SK-N-SH (cell line): ENCODE data around the gene SNRNP25. TPM values are rescaled to one million over a fixed set of nuclear protein-coding genes. Genes with fewer than 3 reads are reported as not detected.

Source experiments
- CTCF ChIA-PET: fragments of 300-600, 350-600 bp; formaldehyde crosslinking; extraction: SDS; loops from one replicate; lab custom pipeline; 2021; lab: Yijun Ruan, JAX
- POLR2A ChIA-PET: fragments of 350-600 bp; sonication (Branson Sonifier 250); formaldehyde crosslinking; extraction: SDS; loops from one replicate; lab custom pipeline; 2020; ENCODE audit warnings: antibody characterized with exemption, inconsistent platforms; lab: Yijun Ruan, JAX
- DNase-seq: peaks from one replicate; pipeline ENCODE4 v3.0.0; 2012
- H2AFZ ChIP-seq: fragments of 200-600 bp; sonication (generic); 2 replicates; pipeline ENCODE4 v1.8.1; 2016; ENCODE audit warnings: antibody characterized with exemption, mild to moderate bottlenecking, low read depth
- H3F3A ChIP-seq: fragments of 200-600 bp; sonication (generic); replicated peaks from 2 replicates; pipeline ENCODE3; 2016; ENCODE audit warnings: antibody characterized with exemption, mild to moderate bottlenecking; ENCODE audit not compliant: insufficient read depth
- H3K27ac ChIP-seq, 2 experiments: fragments of 200-500 bp in 1 of 2; fragments of 200-600 bp in 1 of 2; sonication (Bioruptor generic) in 1 of 2; sonication (generic), shearing (Covaris generic) in 1 of 2; 2 replicates each; pipeline versions ENCODE4 v1.5.1 to v1.6.1; 2014 to 2016; ENCODE audit warnings: low read depth in 2 of 2, inconsistent platforms in 1 of 2, low read length in 1 of 2, mild to moderate bottlenecking in 1 of 2, mixed read lengths in 1 of 2
- H3K27me3 ChIP-seq: fragments of 200-600 bp; sonication (generic), shearing (Covaris generic); 2 replicates; pipeline ENCODE4 v1.6.1; 2016; ENCODE audit warnings: mixed run types; ENCODE audit not compliant: insufficient read depth
- H3K36me3 ChIP-seq, 2 experiments: fragments of 200-500 bp in 1 of 2; fragments of 200-600 bp in 1 of 2; sonication (Bioruptor generic) in 1 of 2; sonication (generic) in 1 of 2; replicated peaks in 1 of 2; 2 replicates each; pipeline versions ENCODE3 to v1.5.1; 2014 to 2016; ENCODE audit warnings: low read length in 1 of 2, mild to moderate bottlenecking in 1 of 2; ENCODE audit not compliant: insufficient read depth in 2 of 2, control insufficient read depth in 1 of 2
- H3K4me1 ChIP-seq, 2 experiments: fragments of 200-500 bp in 1 of 2; fragments of 200-600 bp in 1 of 2; sonication (Bioruptor generic) in 1 of 2; sonication (generic), shearing (Covaris generic) in 1 of 2; 2 replicates each; pipeline versions ENCODE4 v1.5.1 to v1.6.1; 2014 to 2016; ENCODE audit warnings: low read depth in 1 of 2, low read length in 1 of 2, mixed run types in 1 of 2; ENCODE audit not compliant: insufficient read depth in 2 of 2, control insufficient read depth in 1 of 2
- H3K4me2 ChIP-seq: fragments of 200-600 bp; sonication (generic), shearing (Covaris generic); 2 replicates; pipeline ENCODE4 v1.6.1; 2017; ENCODE audit warnings: mixed run types
- H3K4me3 ChIP-seq, 2 experiments: fragments of 200-500 bp in 1 of 2; fragments of 200-600 bp in 1 of 2; sonication (Bioruptor generic) in 1 of 2; sonication (generic), shearing (Covaris generic) in 1 of 2; 2 replicates each; pipeline versions ENCODE4 v1.5.1 to v1.8.1; 2014 to 2016; ENCODE audit warnings: low read depth in 2 of 2, inconsistent platforms in 1 of 2, low read length in 1 of 2, mild to moderate bottlenecking in 1 of 2, mixed read lengths in 1 of 2, moderate library complexity in 1 of 2
- H3K79me2 ChIP-seq: fragments of 200-600 bp; sonication (generic); 2 replicates; pipeline ENCODE4 v1.8.1; 2017; ENCODE audit warnings: mild to moderate bottlenecking; ENCODE audit not compliant: insufficient read depth
- H3K9ac ChIP-seq: fragments of 200-600 bp; sonication (generic); 2 replicates; pipeline ENCODE4 v1.6.1; 2017; ENCODE audit warnings: mixed run types
- H3K9me2 ChIP-seq: fragments of 200-600 bp; sonication (generic); 2 replicates; pipeline ENCODE4 v1.6.1; 2017; ENCODE audit warnings: mixed run types
- H3K9me3 ChIP-seq: fragments of 200-600 bp; sonication (generic); 2 replicates; pipeline ENCODE4 v1.6.1; 2017; ENCODE audit warnings: mixed run types, mild to moderate bottlenecking, moderate library complexity
- H4K20me1 ChIP-seq: fragments of 200-600 bp; sonication (generic); 2 replicates; pipeline ENCODE4 v1.6.1; 2017; ENCODE audit warnings: mild to moderate bottlenecking, mixed run types; ENCODE audit not compliant: insufficient read depth
- CTCF ChIP-seq: fragments of 200-600 bp; sonication (generic); IDR thresholded peaks from 2 replicates; pipeline ENCODE4 v1.6.1; 2017; ENCODE audit warnings: antibody characterized with exemption, mild to moderate bottlenecking, moderate library complexity
- GATA2 ChIP-seq: sonication (generic); formaldehyde crosslinking; IDR thresholded peaks from 2 replicates; pipeline ENCODE4 v1.5.0; 2020; ENCODE audit warnings: mild to moderate bottlenecking, missing genetic modification reagents
- MEF2A ChIP-seq: IDR thresholded peaks from 2 replicates; pipeline ENCODE4 v1.4.0; 2012; ENCODE audit warnings: low read depth, borderline replicate concordance
- MXI1 ChIP-seq: IDR thresholded peaks from 2 replicates; pipeline ENCODE4 v1.6.1; 2012; ENCODE audit warnings: mild to moderate bottlenecking, low read depth, low read length, improper control_type of control experiment
- NRF1 ChIP-seq: IDR thresholded peaks from 2 replicates; pipeline ENCODE4 v1.6.1; 2012; ENCODE audit warnings: low read depth, mild to moderate bottlenecking, low read length
- RCOR1 ChIP-seq: fragments of 150-350 bp; IDR thresholded peaks from 2 replicates; pipeline ENCODE4 v1.6.1; 2017; ENCODE audit warnings: antibody characterized with exemption, low read length
- RFX5 ChIP-seq: IDR thresholded peaks from 2 replicates; pipeline ENCODE4 v1.6.1; 2012; ENCODE audit warnings: mild to moderate bottlenecking, improper control_type of control experiment, low read length
- RXRA ChIP-seq: IDR thresholded peaks from 2 replicates; pipeline ENCODE4 v1.4.0; 2012; ENCODE audit warnings: low read depth, mild to moderate bottlenecking, borderline replicate concordance
- TAF1 ChIP-seq: IDR thresholded peaks from 2 replicates; pipeline ENCODE4 v1.6.1; 2012; ENCODE audit warnings: low read depth, mild to moderate bottlenecking, low read length, moderate library complexity, borderline replicate concordance
- TCF12 ChIP-seq: IDR thresholded peaks from 2 replicates; pipeline ENCODE4 v1.4.0; 2012
- USF2 ChIP-seq: fragments of 150-350 bp; IDR thresholded peaks from 2 replicates; pipeline ENCODE4 v1.6.1; 2017; ENCODE audit warnings: antibody characterized with exemption, low read length, low read depth, borderline replicate concordance
- YY1 ChIP-seq: IDR thresholded peaks from 2 replicates; pipeline ENCODE4 v1.4.0; 2012; ENCODE audit warnings: low read depth, mild to moderate bottlenecking
- WGBS: methylation state at CpG from one replicate; pipeline ENCODE4 v1.1.6; 2017; ENCODE audit warnings: low lambda C conversion rate; 5-methylcytosine and 5-hydroxymethylcytosine counted together
- polyA plus RNA-seq, 3 experiments: library from polyadenylated mRNA; depleted of rRNA; stranded (reverse); fragments of >200 nt; gene quantifications; 2 replicates each; pipeline ENCODE4 v1.2.3, GENCODE V29; 2012
- TF ChIP-seq, protein P1 (sequence below): IDR thresholded peaks from 2 replicates; pipeline ENCODE4 v1.4.0; 2012; ENCODE audit warnings: low read depth
- TF ChIP-seq, protein P2 (sequence below): IDR thresholded peaks from 2 replicates; pipeline ENCODE4 v1.6.1; 2012; ENCODE audit warnings: mild to moderate bottlenecking, low read depth, low read length, moderate library complexity

Gene SNRNP25
- polyA plus RNA-seq, 1 of the 3 experiments (the other 2 are of a cell fraction): 73.4 TPM

DNA sequence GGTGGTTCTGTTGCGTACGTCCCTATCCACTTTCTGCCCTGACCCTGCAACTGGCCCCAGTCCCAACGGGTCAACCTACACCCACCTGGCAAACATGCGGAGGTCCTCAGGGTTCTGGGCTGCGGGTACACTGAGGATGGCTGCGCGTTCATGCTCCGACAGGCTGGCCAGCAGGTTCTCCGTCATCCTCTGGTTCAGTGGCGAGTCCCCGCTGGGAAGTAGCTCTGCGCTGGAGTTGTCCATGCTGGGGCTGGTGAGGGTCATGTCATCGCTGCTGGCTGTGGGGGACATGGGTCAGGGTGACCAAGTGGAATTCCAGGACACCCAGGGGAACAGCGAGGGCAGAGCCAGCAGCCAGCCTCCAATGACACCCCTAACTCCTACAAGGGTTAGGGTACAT lies 35.0 kb downstream of the SNRNP25 start:
- Histone ChIP-seq H3K9me2 (no peaks in the 10 kb centered on the region), H3F3A (peaks cover 19% of the 10 kb centered on the region), H3K4me2 (no peak overlapping the region), H3K27ac (no peak overlapping the region), H3K36me3 (peaks cover 4 to 40% of the 10 kb centered on the region in 2 experiments), H2AFZ (no peak overlapping the region), H3K4me3 (no peak overlapping the region), H3K9ac (no peak overlapping the region), H3K4me1 (peaks cover 13 to 17% of the 10 kb centered on the region in 2 experiments; a peak in 3 of 4 replicates), H3K27me3 (no peaks in the 10 kb centered on the region), H3K79me2 (peaks cover 4% of the 10 kb centered on the region; the same call in 1 of the 2 replicates), H4K20me1 (peaks cover 20% of the 10 kb centered on the region), H3K9me3 (no peaks in the 10 kb centered on the region)
- TF ChIP-seq, protein P1, sequence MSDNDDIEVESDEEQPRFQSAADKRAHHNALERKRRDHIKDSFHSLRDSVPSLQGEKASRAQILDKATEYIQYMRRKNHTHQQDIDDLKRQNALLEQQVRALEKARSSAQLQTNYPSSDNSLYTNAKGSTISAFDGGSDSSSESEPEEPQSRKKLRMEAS: no peak
- TF ChIP-seq MEF2A (no peak), MXI1 (no peak), RFX5 (no peak), RCOR1 (no peak), CTCF (no peak), USF2 (no peak)
- 98% methylated on average over 13 of the region's 14 CpGs for WGBS
- DNase-seq: no peak
- ChIA-PET POLR2A (no interaction called here), CTCF (interaction anchor here (0.7 to 27.8 kb wide), 4 partner anchors 8 to 92 kb away, joined by 3 to 793 read pairs (median 24); partner anchors contain the start of genes HBQ1 and RHBDF1)

GRCh38 chr16:89391-90302 lies 36.0 kb downstream of the SNRNP25 start:
- Histone ChIP-seq H3K4me2 (no peak overlapping the region), H3K79me2 (peaks cover 4% of the 10 kb centered on the region; the same call in 1 of the 2 replicates), H3F3A (peaks cover 10% of the 10 kb centered on the region), H4K20me1 (peaks cover 11% of the 10 kb centered on the region), H3K36me3 (peaks cover 4 to 40% of the 10 kb centered on the region in 2 experiments), H3K9me2 (no peaks in the 10 kb centered on the region), H3K4me1 (peaks cover 8 to 11% of the 10 kb centered on the region in 2 experiments; a peak in 3 of 4 replicates), H3K27ac (no peak overlapping the region), H3K9me3 (no peaks in the 10 kb centered on the region), H3K9ac (no peak overlapping the region), H2AFZ (no peak overlapping the region), H3K27me3 (no peaks in the 10 kb centered on the region), H3K4me3 (no peak overlapping the region)
- WGBS: no CpG with 5 or more reads among the region's 30 CpGs
- TF ChIP-seq, protein P2, sequence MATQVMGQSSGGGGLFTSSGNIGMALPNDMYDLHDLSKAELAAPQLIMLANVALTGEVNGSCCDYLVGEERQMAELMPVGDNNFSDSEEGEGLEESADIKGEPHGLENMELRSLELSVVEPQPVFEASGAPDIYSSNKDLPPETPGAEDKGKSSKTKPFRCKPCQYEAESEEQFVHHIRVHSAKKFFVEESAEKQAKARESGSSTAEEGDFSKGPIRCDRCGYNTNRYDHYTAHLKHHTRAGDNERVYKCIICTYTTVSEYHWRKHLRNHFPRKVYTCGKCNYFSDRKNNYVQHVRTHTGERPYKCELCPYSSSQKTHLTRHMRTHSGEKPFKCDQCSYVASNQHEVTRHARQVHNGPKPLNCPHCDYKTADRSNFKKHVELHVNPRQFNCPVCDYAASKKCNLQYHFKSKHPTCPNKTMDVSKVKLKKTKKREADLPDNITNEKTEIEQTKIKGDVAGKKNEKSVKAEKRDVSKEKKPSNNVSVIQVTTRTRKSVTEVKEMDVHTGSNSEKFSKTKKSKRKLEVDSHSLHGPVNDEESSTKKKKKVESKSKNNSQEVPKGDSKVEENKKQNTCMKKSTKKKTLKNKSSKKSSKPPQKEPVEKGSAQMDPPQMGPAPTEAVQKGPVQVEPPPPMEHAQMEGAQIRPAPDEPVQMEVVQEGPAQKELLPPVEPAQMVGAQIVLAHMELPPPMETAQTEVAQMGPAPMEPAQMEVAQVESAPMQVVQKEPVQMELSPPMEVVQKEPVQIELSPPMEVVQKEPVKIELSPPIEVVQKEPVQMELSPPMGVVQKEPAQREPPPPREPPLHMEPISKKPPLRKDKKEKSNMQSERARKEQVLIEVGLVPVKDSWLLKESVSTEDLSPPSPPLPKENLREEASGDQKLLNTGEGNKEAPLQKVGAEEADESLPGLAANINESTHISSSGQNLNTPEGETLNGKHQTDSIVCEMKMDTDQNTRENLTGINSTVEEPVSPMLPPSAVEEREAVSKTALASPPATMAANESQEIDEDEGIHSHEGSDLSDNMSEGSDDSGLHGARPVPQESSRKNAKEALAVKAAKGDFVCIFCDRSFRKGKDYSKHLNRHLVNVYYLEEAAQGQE: no peak
- TF ChIP-seq TCF12 (no peak), GATA2 (CRISPR knock-in tag) (no peak), RXRA (no peak), MXI1 (no peak), YY1 (no peak), CTCF (no peak), NRF1 (no peak), TAF1 (no peak)
- CTCF ChIA-PET: interaction anchor here (1.3 to 27.8 kb wide), 3 partner anchors 12 to 91 kb away, joined by 4 to 793 read pairs (median 5); partner anchors contain the start of genes HBQ1 and RHBDF1
- DNase-seq: no peak
- POLR2A ChIA-PET: no interaction called here
